LoVo (cell line): ENCODE data around the gene PRPF4.
A peak's percentile ranks its signal among the peaks of the same experiment; 100 is the strongest.
"Not testable (repeated sequence)": the region's sequence is repeated elsewhere in the genome, so short reads cannot be mapped to it uniquely, and the experiment has no call there.

ENCODE experiments used
- DNase-seq: peaks from one replicate; pipeline ENCODE4 v3.0.0-alpha.2; 2016; ENCODE audit warnings: low spot score

Gene PRPF4

DNA sequence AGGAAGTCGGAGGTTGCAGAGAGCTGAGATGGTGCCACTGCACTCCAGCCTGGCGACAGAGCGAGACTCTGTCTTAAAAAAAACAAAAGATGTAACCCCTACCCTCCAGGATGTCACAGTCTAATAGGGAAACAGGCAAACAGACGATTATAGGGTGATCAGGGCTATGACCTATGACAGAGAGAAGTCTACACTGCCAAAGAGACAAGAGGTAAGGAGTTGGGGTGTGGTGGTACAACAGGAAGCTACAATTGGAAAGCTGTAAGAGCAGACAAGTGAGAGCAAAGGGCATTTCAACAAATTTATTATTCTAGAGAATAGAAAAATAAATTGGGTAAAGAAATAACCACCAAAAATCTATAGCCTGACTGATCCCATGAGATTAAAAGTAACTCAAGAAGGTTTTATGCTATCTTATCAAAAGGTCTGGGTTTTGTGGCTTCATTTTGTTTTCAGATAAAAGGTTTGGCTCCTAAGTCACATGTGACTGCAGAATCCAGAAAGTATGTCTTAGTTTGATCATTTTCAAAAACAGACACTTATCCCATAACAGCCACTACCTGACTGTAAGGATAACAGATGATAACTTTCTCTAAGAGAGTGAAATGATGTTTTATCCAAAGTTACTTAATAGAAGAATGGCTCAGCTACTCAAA, 7.4 kb upstream of the PRPF4 start:
- no peak for DNase-seq

DNA sequence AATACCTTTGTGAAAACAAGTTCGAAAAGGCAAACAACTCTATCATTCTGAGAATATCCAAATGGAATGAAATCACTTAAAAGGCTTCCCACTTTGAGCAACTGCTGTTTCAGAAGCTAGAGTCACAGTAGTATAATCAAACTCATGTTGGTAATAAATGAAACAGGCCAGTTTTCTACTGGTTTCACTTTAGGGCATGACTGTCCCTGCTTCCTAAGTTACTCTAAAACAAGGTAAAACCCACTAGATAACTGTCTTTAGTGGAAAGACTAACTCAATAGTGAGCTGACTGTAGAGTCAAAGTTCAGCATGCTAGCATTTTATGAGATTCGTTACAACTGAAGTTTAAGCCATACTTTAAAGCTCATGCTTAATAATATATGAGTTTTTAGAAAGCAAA, 6.1 kb upstream of the PRPF4 start:
- no peak for DNase-seq

DNA sequence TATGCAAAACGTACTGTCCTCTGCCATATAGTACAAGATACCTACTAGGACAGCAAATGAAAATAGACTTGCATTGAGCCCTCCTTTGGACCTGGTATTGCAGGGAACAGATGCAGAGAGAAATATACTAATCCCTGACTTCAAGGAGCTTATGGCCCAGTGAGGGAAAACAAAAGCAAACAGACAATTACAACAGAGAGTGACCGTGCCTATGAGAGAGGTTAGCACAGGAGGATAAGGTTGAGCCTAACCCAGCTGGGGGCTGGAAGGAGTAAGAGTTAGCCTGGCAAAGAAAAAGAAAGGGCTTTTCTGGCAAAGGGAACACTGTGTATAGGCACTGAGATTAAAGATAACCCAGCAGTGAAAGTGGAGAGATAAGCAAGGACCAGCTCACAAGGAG, 5.6 kb upstream of the PRPF4 start:
- no peak for DNase-seq

DNA sequence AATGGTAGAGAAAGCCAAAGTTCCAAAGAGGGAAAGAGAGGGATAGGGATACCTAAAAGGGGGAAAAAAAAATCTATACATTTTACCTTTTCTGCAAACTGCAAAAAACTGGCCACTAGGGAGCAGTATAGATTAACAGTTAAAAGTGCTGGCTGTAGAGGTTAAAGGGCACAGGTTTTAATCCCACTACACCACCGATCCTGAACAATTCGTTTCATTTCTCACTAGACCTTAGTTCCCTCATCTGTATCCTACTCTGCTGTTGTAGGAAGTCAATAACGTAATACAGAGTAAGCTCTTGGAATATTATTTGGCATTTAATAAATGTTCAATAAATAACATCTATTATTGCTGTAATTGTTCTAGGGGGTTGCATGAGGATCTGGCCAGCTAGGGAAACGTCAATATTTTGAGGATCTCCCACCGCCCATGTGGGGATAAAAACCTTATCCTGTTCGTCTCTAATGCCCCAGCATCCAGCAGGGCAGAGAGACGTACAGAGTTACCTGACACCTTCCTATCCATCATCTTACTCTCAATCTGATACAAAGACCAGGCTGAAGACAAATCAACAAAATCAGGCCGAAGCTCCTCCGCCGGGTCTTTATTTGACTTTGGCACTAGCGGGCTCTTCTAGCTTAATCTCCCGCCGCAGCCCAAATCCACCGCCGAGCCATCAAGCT, 843 bp upstream of the PRPF4 start:
- DNase-seq = peak; percentile 67

DNA sequence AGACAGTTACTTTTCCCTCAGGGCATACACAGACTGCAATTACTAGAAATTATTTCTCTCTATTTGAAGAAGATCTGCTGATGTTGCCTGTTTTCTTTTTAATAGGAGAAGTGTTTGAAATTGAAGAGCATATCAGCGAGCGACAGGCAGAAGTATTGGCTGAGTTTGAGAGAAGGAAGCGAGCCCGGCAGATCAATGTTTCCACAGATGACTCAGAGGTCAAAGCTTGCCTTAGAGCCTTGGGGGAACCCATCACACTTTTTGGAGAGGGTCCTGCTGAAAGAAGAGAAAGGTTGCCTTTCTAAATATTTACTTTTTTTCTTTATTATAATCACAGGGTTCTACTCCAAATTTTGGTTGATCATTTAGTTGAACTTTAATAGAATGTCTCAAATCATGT, 3.4 kb downstream of the PRPF4 start:
- DNase-seq = no peak

DNA sequence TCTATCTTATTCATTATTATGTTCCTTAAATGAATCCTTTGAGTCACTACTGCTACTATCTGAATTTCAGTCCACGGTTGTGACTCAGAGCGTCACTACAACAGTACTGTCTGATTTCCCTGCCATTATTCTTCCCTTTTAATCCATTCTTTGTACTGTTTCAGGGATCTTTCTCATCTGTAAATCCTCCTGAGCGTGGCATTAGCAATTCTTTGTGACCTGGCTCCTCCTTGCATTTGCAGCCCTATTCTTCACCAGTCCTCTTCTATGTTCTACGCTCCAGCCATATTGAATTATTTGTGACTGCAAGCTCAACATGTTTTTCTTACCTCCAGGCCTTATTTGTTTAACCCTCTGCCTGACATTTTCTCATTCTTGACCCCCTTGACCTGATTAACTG, 5.9 kb downstream of the PRPF4 start:
- no peak for DNase-seq

DNA sequence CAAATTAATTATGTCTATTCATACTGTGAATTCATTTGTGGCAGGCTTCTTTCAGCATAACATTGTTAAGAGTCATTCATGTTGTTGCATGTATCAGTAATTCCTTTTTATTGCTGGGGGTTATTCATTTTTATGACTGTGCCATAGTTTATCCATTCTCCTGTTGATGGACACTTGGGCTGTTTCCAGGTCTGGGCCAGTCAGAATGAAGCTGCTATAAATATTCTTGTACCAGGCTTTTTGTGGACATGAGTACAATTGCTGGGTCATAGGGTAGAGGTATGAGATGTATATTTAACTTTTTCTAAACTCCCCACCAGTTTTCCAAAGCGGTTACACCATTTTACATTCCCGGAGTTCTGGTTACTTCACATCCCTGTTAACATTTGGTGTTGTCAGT, 13.6 kb downstream of the PRPF4 start:
- DNase-seq = no peak

DNA sequence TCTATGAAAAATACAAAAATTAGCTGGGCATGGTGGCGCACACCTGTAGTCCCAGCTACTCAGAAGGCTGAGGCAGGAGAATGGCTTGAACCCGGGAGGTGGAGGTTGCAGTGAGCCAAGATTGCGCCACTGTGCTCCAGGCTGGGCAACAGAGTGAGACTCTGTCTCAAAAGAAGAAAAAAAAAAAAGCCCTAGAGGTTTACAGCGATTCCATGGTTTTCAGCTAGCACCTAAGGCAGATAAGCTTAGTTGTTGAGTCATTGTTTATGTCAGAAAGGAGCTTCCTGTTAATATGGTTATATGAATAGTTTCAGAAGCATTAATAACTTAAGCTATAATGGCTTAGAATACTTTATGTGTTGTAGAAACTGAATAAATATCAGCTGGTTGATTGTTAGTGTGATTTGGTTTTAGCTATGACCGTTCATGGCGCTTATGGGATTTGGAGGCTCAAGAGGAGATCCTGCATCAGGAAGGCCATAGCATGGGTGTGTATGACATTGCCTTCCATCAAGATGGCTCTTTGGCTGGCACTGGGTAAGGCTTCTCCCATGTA, 14.7 kb downstream of the PRPF4 start:
- DNase-seq = no peak

DNA sequence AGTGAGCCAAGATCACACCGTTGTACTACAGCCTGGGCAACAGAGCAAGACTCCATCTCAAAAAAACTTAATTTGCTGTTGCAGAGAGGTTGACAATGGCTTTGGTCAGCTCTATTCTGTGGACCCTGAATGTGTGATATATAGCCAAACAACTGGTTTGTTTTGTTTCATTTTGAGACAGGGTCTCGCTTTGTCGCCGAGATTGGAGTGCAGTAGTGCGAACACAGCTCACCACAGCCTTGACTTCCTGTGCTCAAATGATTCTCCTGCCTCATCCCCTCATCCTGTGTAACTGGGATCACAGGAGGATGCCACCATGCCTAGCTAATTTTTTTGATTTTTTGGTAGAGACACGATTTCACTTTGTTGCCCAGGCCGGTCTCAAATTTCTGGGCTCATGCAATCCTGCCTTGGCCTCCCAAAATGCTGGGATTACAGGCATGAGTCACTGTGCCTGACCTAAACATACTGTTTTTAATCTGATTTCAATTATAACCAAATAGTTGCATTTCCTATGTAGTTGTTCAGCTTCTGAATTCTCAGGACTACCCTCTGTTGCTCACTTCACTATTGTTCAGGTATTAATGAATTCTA, 17.9 kb downstream of the PRPF4 start:
- DNase-seq = no peak

DNA sequence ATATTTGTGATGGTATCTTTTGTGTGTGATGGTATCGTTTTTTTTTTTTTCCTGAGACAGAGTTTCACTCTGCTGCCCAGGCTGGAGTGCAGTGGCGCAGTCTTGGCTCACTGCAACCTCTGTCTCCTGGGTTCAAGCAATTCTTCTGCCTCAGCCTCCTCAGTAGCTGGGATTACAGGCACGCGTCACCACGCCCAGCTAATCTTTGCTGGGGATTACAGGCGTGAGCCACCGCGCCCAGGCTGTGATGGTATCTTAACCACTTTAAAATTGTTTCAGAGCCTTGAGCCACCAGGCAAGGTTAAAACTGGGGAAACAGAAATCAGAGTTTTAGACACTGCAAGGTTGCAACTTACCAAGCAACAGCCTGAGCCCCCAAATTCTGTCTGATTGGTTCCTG, 20.8 kb downstream of the PRPF4 start:
- not testable (repeated sequence) for DNase-seq

DNA sequence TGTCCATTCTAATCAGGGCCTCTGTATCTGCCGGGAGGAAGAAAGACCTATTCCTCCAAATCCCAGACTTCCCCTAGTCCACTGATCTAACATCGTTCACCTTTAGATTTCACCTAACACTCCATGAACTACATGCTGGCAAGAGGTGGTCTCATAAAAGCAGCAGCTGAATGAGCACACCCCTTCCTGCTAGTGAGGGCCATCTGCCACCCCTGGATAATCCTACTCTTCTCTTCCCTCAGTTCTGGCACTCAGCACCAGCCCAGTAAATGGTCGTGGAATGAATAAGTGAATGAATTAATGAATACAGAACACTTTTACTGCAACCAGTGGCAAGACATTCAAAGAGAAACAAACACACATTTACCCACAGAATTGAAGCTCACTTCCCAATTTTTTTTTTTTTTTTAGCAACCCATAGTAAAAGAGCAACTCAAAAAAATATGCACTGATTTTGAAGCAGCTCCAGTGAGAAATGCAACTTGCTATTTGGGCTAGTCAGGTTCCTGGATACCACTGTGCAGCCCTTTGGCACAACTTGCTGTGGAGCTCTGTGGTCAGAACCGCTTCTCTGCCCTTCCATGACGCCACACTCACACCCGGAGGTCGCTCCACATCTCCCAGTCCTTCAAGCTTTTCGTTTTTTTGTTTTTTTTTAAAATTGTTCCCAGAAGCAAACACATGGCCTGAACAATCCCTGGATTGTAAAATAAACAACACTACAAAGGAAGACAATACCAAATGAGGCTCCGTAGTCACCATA, 21.5 kb downstream of the PRPF4 start:
- DNase-seq = no peak

DNA sequence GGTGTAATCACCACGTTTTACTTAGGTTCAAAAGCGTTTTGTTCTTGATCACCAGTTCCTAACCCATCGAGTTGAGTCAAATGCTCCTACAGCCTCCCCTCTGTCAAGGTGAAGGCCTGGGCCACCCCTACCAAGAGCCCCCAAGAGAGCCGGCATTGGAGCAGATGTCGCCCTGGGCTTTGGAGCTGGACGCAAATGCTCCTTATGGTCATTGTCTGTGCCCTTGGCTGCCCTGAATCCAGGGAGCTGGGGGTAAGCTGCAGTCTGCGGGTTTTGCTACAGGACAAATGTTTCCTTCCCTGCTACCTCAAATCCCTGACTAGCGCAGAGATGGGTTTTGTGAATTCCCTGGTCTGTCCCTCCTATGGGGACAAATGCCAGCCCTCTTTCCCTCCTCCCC, 22.9 kb downstream of the PRPF4 start:
- no peak for DNase-seq

DNA sequence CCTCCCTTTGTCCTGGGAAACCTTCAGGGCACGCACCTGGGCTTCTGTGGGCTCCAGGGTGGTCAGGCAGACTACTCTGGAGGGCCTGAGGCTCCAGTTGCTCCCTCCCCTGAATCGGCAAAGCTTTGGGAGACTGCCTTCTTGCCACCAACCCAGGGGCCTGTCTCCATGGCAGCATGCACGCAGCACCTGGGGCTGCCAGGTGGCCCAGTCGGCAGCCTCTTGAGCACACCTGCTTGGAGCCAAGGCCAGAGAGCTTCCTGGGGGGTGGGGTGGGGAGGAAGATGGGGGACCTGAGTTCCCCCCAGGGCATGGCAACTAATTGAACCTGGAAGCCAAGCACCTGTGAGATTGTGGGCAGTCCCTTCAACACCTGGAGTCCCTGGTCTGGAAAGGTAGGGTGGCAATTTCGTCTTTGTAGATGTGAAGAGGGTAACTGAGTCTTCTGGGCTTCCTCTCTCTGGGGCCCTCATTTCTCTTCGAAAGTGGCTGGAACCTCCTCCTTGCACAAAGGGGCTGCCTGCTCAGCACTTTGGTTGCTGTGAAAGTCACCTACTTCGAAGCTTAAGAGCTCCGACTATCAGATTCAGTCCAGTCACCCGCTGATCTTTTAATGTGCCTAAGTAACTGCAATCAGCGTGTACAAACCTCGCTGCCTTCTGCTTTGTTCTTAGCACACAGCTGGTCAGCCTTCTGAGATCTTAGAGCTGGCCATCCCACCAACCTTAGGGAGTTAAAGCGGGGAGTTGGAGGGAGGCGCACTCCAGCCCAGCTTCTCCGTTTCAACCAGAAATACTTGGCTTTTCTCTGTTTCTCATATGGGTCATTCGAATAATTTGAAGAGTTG, 23.7 kb downstream of the PRPF4 start:
- DNase-seq = no peak

DNA sequence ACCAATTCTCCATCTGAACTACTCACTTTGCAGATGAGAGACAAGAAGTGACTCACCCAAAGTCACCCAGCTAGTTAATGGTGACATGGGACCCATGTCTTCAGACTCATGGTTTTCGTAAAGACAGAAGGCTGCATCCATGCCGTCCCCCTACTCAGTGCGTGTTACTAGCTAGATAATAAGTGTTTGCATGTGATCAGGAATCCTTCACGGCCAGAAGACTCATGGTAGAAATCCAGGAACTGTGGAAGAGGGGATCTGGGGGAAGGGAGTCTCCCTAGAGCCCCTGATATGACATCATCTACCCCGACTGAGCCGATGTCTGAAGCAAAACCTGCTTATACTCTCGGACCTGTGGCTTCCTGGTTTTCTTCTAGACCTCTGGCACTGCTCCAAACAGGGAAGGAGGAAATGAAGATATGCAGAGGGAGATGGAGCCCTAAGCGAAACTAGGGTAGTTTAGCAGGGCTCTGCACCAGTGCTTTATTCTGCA, 24.4 kb downstream of the PRPF4 start:
- DNase-seq = peak; percentile 49

DNA sequence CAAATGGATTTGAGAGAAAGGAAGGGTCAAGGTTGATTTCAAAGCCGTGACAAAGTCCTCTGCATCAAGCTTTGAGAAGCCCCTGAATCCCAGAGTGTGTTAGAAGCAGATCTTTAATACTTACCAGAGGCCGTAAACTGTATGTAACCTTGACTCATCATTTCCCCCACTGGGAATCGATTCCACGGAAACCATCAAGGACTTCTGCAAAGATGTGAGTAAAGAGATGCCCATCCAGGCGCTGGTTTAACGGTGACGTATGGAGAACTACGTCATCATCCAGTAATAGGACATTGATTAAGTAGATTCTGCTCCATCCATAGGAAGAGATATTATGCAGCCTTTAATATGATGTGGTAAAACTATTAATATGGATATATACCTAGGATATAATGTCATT, 26.1 kb downstream of the PRPF4 start:
- DNase-seq = no peak

DNA sequence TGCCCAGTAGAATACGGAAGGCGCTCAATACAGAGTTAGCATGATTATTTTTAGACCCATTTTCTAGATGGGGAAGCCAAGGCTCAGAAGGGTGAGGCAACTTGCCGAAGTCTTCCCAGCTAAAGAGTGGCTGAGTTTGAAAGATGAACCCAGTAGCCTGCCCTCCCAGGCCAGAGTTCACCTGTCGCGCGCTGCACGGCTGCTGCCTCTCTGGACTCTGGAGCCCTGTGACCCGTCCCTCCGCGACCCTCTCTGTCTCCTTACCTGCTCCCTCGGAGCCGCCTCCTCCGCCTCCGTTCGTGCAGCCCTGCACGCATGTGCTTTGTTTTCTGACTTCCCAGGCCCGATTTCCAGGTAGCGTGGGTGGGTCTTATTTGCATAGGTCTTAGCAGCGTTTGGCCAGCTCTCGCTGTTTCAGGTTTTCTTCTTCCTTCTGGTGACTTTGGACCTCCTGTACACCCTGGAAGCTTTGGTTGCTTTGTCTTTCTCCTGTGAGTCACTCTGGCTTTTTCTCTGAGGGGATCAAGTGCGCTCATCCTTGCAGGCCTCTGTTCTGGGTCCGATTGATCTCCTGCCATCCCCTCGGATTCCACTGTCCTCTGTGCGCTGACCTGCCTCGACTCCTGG, 27.4 kb downstream of the PRPF4 start, which contains the start of gene RNF183:
RNF183 (minus strand) TSS at position 585 of the 627 bp plus-strand sequence. CDS start 5,192 bp downstream, outside the sequence.
- DNase-seq = no peak

DNA sequence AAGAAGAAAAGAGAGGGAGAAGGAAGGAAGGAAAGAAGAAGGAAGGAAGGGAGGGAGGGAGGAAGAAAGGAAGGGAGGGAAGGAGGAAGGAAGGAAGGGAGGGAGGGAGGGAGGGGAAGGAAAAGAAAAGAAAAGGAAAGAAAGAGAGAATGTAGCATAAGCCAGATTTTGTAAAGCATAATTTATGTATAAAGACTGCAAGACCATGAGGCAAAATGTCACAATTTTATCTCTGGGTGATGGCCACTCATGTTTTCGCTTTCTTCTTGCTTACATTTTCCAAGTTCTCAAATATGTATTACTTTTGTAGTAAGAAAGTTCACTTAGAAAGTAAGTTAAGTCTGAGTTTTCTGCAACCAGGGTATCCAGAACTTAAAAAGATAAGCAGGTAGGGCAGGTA, 31.1 kb downstream of the PRPF4 start:
- DNase-seq = no peak

DNA sequence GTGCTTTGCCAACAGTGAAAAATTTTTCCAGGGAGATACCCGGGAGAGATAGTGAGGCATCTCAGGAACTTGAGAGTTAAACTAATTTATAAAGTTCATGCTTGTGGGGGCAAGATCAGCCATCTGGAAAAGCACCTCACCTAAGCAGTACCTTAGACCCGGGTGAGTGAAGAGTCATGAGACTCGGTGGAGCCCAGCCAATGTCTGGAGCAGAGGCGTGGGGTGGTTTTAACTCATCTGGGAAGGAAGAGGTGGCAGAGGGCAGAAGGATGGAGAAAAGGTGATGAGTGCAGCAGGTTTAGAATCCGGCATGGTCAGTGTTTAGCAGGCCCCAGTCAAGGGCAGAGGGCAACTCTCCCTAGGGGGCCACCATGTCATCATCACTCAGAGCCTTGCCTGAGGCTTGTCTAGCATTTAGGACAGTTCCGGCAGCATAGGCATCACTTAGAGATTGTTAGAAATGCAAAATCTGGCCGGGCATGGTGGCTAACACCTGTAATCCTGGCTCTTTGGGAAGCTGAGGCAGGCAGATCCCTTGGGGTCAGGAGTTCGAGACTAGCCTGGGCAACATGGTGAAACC, 32.0 kb downstream of the PRPF4 start:
- no peak for DNase-seq

DNA sequence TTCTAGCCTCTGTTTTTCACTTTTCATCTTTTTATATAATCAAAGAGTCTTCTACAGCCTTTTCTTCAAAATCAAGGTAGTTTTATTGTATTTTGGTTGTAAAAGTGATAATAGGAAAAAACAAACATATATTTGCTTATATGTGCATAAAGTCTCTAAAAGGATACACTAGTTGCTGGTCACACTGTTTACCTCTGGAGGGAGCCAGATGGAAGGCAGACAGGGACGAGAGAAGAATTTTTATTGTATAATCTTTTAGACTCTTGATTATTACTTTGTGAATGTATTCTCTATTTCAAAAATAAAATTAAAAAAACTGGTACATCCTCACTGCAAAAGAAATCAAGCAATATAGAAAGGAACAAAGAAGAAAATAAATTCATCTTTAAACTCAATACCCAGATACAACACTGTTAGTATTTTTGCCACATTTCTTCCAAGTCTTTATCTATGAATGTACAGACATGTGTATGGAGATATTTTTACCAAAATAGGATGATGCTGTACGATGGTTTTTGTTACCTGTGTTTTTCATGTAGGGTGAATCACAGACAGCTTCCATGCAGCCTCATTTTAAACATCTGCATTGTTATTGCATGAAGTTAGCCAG, 33.9 kb downstream of the PRPF4 start:
- DNase-seq = peak; percentile 45

DNA sequence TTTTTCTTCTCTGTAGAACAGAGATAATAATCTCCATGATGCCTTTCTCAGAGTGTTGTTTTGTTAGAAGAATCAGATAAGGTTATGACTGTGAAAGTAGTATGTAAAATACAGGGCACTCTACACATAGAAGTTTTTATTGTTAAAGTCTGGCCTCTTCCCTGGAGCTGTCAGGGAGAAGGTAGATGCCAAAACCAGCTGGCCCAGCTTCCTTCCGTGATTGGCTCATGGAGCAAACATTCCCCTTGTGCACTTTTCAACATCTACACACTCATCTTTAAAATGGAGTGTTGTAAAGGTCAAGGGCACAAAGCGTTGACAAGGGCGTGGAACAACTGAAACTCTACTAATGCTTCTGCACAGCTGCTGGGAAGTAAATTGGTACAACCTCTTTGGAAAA, 35.1 kb downstream of the PRPF4 start:
- no peak for DNase-seq
